Activated CD8-positive, alpha-beta T cell treated with anti-CD3 and anti-CD28 coated beads, Interleukin-2, amount 10 ng/mL, durations not matched to agents 7 days and 5 days (primary cell): ENCODE measurements around the gene RHOXF1. TPM values are rescaled to one million over a fixed set of nuclear protein-coding genes. Genes with fewer than 3 reads are reported as not detected.
A peak's percentile ranks its signal among the peaks of the same experiment; 100 is the strongest.
"Not testable (repeated sequence)": the region's sequence is repeated elsewhere in the genome, so short reads cannot be mapped to it uniquely, and the experiment has no call there.

ENCODE experiments used
- ATAC-seq: fragments of 150-1000 bp; cut with Tn5 transposase; one replicate; pipeline ENCODE4 v1.10.0; 2021; ENCODE audit warnings: moderate library complexity
- CTCF ChIA-PET: fragments of 350-600 bp; sonication (Branson Sonifier 250); formaldehyde crosslinking; loops from one replicate; lab custom pipeline; 2021; ENCODE audit warnings: antibody characterized with exemption; lab: Charles Lee
- POLR2A ChIA-PET: fragments of 350-600 bp; sonication (Branson Sonifier 250); formaldehyde crosslinking; loops from one replicate; lab custom pipeline; 2021; ENCODE audit warnings: antibody characterized with exemption; lab: Charles Lee
- DNase-seq: peaks from one replicate; pipeline ENCODE4 v3.0.0-alpha.2; 2020
- H3K27ac Mint-ChIP-seq: one replicate; pipeline ENCODE4 v1.8.0; 2021; ENCODE audit warnings: mild to moderate bottlenecking, mixed read lengths
- H3K27me3 Mint-ChIP-seq: one replicate; pipeline ENCODE4 v1.8.0; 2021; ENCODE audit warnings: low read depth, mixed read lengths
- H3K36me3 Mint-ChIP-seq: one replicate; pipeline ENCODE4 v1.8.0; 2021; ENCODE audit warnings: low read depth, mixed read lengths
- H3K4me1 Mint-ChIP-seq: one replicate; pipeline ENCODE4 v1.8.0; 2021; ENCODE audit warnings: low read depth, mixed read lengths
- H3K4me3 Mint-ChIP-seq: one replicate; pipeline ENCODE4 v1.8.0; 2021; ENCODE audit warnings: mild to moderate bottlenecking, mixed read lengths
- H3K9me3 Mint-ChIP-seq: one replicate; pipeline ENCODE4 v1.8.0; 2022; ENCODE audit warnings: mixed read lengths; ENCODE audit not compliant: insufficient read depth
- total RNA-seq, 2 experiments: library from RNA; stranded (reverse); gene quantifications; one replicate each; pipeline ENCODE4 v1.2.3, GENCODE V29; 2021

The RHOXF1 gene
- total RNA-seq = not detected

GRCh38 chrX:120115438-120115963, at the start of gene RHOXF1:
TSS of gene RHOXF1 (minus strand) at chrX:120115913. CDS start at chrX:120115862, 51 bp downstream.
- CTCF ChIA-PET = no interaction called here
- Mint-ChIP-seq H3K9me3 (no peaks in the 10 kb centered on the region), H3K36me3 (no peaks in the 10 kb centered on the region), H3K4me1 (no peaks in the 10 kb centered on the region), H3K4me3 (no peak within 1 kb of the TSS), H3K27ac (no peak within 1 kb of the TSS), H3K27me3 (no peaks in the 10 kb centered on the region)
- DNase-seq = no peak
- ATAC-seq = no peak
- POLR2A ChIA-PET = no interaction called here

- H3K9me3 Mint-ChIP-seq, H3K4me1 Mint-ChIP-seq, ATAC-seq, H3K27ac Mint-ChIP-seq, H3K27me3 Mint-ChIP-seq, H3K4me3 Mint-ChIP-seq, DNase-seq, H3K36me3 Mint-ChIP-seq, CTCF ChIA-PET, POLR2A ChIA-PET: not testable (repeated sequence)
Observed at GRCh38 chrX:120159086-120159485, 43.4 kb upstream of the RHOXF1 start.

GRCh38 chrX:120158313-120158712, 42.6 kb upstream of the RHOXF1 start, which contains the start of gene RHOXF2:
TSS of gene RHOXF2 (plus strand) at chrX:120158613. CDS start at chrX:120158751, 138 bp downstream.
- H3K27ac Mint-ChIP-seq, H3K4me1 Mint-ChIP-seq, ATAC-seq, H3K27me3 Mint-ChIP-seq, CTCF ChIA-PET, POLR2A ChIA-PET, H3K36me3 Mint-ChIP-seq, H3K9me3 Mint-ChIP-seq, H3K4me3 Mint-ChIP-seq, DNase-seq: not testable (repeated sequence)

GRCh38 chrX:120150109-120150744, 34.5 kb upstream of the RHOXF1 start:
- POLR2A ChIA-PET, DNase-seq, H3K4me3 Mint-ChIP-seq, H3K36me3 Mint-ChIP-seq, H3K27me3 Mint-ChIP-seq, CTCF ChIA-PET, H3K9me3 Mint-ChIP-seq, H3K27ac Mint-ChIP-seq: not testable (repeated sequence)
- peaks cover 14% of the 10 kb centered on the region for H3K4me1 Mint-ChIP-seq
- ATAC-seq = peak; percentile 27

GRCh38 chrX:120147537-120147936, 31.8 kb upstream of the RHOXF1 start:
- H3K36me3 Mint-ChIP-seq = peaks cover 8% of the 10 kb centered on the region
- POLR2A ChIA-PET = no interaction called here
- ATAC-seq (no peak), DNase-seq (no peak)
- no peak overlapping the region for H3K4me3 Mint-ChIP-seq
- H3K4me1 Mint-ChIP-seq = peaks cover 24% of the 10 kb centered on the region
- H3K9me3 Mint-ChIP-seq = peaks cover 5% of the 10 kb centered on the region
- H3K27ac Mint-ChIP-seq = no peak overlapping the region
- no peaks in the 10 kb centered on the region for H3K27me3 Mint-ChIP-seq
- CTCF ChIA-PET = no interaction called here

GRCh38 chrX:120146323-120146722, 30.6 kb upstream of the RHOXF1 start:
- H3K9me3 Mint-ChIP-seq, H3K27ac Mint-ChIP-seq, CTCF ChIA-PET, H3K27me3 Mint-ChIP-seq, POLR2A ChIA-PET, H3K4me3 Mint-ChIP-seq, H3K36me3 Mint-ChIP-seq, DNase-seq, ATAC-seq: not testable (repeated sequence)
- peaks cover 24% of the 10 kb centered on the region for H3K4me1 Mint-ChIP-seq

GRCh38 chrX:120145295-120145925, 29.7 kb upstream of the RHOXF1 start:
- H3K4me3 Mint-ChIP-seq = no peak overlapping the region
- H3K27me3 Mint-ChIP-seq = no peaks in the 10 kb centered on the region
- peak; percentile 19 for ATAC-seq
- peaks cover 5% of the 10 kb centered on the region for H3K9me3 Mint-ChIP-seq
- H3K36me3 Mint-ChIP-seq = peaks cover 8% of the 10 kb centered on the region
- CTCF ChIA-PET = no interaction called here
- H3K27ac Mint-ChIP-seq = no peak overlapping the region
- peak; percentile 24 for DNase-seq
- POLR2A ChIA-PET = no interaction called here
- H3K4me1 Mint-ChIP-seq = peaks cover 26% of the 10 kb centered on the region

- ChIA-PET CTCF (no interaction called here), POLR2A (no interaction called here)
- H3K36me3 Mint-ChIP-seq = peaks cover 8% of the 10 kb centered on the region
- H3K4me1 Mint-ChIP-seq = peaks cover 26% of the 10 kb centered on the region
- peaks cover 5% of the 10 kb centered on the region for H3K9me3 Mint-ChIP-seq
- H3K27me3 Mint-ChIP-seq = no peaks in the 10 kb centered on the region
- DNase-seq = no peak
- peak overlapping the region; percentile 60 for H3K27ac Mint-ChIP-seq
- ATAC-seq = no peak
- H3K4me3 Mint-ChIP-seq = no peak overlapping the region
Observed at GRCh38 chrX:120144178-120144844, 28.6 kb upstream of the RHOXF1 start.

GRCh38 chrX:120140293-120140981, 24.7 kb upstream of the RHOXF1 start:
- POLR2A ChIA-PET = no interaction called here
- H3K27ac Mint-ChIP-seq = no peak overlapping the region
- no peaks in the 10 kb centered on the region for H3K27me3 Mint-ChIP-seq
- H3K4me1 Mint-ChIP-seq = peaks cover 14% of the 10 kb centered on the region
- DNase-seq (no peak), ATAC-seq (no peak)
- H3K4me3 Mint-ChIP-seq = no peak overlapping the region
- CTCF ChIA-PET = no interaction called here
- peaks cover 2% of the 10 kb centered on the region for H3K36me3 Mint-ChIP-seq
- no peaks in the 10 kb centered on the region for H3K9me3 Mint-ChIP-seq

- DNase-seq = no peak
- ChIA-PET CTCF (no interaction called here), POLR2A (no interaction called here)
- Mint-ChIP-seq H3K4me3 (no peak overlapping the region), H3K36me3 (no peaks in the 10 kb centered on the region), H3K9me3 (no peaks in the 10 kb centered on the region), H3K4me1 (peaks cover 2% of the 10 kb centered on the region), H3K27me3 (no peaks in the 10 kb centered on the region), H3K27ac (no peak overlapping the region)
- no peak for ATAC-seq
Observed at GRCh38 chrX:120137439-120137838, 21.7 kb upstream of the RHOXF1 start.

- DNase-seq (no peak), ATAC-seq (no peak)
- Mint-ChIP-seq H3K4me1 (peaks cover 2% of the 10 kb centered on the region), H3K4me3 (no peak overlapping the region), H3K27ac (no peak overlapping the region), H3K9me3 (no peaks in the 10 kb centered on the region), H3K36me3 (no peaks in the 10 kb centered on the region), H3K27me3 (no peaks in the 10 kb centered on the region)
- CTCF ChIA-PET = no interaction called here
- POLR2A ChIA-PET = no interaction called here
Observed at GRCh38 chrX:120136840-120137239, 21.1 kb upstream of the RHOXF1 start.
